Stimulated activated CD4-positive, alpha-beta T cell treated with anti-CD3 and anti-CD28 coated beads, TNF-alpha, amount 100 ng/mL, for 24 hours (primary cell): ENCODE results near the gene FBXO2.
A peak's percentile ranks its signal among the peaks of the same experiment; 100 is the strongest.

Experiments
- DNase-seq, 3 experiments: peaks; one replicate each; pipeline ENCODE4 v3.0.0-alpha.2; 2020; ENCODE audit warnings: low read depth in 3 of 3

The FBXO2 gene

DNA sequence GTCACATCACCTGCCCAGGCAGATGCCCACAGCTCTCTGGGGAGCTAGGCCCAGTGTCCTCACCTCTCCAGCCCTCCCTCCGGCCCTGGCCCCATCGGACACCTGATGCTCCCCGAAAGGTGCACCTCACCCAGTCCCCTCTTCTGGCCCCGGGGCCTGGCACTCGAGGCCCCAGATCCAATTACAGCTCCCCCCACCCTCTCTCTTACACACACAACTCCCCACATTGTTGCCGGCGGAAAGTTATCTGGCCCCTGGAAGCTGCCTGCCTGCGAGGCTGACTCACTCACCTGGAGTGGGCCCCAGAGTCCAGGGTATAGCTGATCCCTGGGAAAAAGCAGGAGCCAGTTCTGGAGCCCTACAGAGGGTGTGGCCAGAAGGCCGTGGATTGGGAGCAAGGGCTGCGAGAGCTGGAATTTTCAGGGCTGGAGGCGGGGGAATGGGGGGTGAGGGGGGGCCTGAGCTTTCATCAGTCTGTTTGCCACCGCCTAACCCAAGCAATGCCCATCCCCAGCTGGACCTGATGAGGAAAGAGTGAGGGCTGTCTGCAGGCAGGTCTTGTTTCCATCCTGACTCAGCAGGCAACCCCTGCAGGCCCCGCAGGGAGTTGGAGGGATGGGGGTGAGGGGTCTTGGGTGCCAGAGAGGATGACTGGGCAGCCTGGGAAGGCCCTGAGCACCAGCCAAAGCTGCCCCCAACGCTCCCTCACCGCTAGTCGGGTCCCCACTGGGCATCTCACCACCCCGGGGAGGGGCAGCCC is 948 bp downstream of the FBXO2 start:
- DNase-seq, result no peak

DNA sequence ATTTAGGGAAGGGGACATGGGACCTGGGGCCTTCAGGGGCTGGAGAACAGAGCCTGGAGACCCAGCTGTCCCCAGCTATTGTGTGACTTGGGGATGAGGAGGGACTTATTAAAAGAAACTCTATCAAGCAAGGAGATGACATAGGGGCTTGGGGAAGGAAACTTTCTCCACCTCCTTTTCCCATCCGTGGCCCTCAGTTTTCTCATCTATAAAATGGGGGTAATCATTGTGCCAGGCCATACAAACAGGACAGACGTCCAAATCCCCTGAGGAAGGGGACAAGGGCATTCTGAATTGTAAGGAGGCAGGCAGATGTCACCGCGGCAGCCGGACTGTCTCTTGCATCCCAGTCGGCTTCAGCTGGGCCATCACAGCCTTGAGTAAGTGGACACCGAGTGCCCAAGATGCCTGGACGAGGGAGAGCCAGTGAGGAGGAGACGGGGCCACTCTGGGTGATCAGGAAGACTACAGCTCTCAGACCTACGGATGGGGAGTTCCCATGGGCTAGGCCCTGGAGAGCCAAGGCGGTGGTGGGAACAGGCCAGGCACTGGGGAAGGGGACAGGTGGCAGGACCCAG is 1.9 kb downstream of the FBXO2 start:
- no peak for DNase-seq

DNA sequence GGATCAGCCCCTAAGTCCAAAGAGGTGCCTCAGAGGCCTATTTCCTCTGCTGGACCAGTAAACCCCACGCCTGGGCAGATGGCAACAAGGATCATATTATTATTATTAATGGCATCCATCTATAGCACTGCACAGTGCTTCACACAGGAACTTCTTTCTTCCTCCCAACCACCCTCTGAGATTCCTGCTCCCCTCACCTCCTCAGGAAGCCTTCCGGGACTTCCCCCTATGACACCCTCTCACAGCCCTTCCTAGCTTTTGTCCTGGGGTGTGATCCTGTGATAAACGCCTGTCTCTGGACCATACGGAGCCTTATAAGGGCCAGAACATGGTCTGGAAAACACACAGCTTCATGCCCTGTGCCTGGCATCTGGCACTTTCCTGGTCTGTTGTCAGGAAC is 3.2 kb downstream of the FBXO2 start:
- no peak for DNase-seq

DNA sequence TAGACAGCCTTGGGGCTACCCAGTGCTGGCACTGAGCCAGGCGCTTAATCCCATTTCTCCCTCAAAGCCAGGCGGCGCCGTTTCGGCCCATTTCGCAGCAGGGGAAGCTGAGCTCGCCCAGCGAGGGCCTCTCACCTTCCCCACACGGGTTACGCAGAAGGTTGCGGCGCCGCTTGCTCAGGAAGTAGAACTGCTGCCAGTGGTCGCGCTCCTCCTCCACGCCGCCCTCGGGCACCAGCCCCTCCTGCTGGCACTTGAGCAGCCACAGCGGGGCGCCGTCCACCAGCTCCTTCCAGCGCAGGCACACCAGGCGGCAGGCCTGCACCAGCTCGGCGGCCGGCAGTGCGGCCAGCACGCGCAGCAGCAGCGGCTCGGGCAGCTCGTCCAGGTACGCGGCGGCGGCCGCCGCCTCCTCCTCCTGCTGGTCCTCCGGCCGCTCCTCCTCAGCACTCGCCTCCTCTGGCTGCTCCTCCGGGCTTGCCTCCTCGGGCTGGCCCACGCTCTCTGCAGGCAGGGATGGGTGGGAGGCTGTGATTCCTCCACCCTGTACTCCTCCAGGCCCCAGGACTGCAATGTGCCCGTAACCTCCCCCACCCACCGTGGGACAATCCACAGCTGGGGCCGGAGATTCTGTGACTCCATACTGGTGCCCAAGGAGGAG is 3.8 kb downstream of the FBXO2 start:
- peak; percentile 55 to 79 (median 56) for DNase-seq

DNA sequence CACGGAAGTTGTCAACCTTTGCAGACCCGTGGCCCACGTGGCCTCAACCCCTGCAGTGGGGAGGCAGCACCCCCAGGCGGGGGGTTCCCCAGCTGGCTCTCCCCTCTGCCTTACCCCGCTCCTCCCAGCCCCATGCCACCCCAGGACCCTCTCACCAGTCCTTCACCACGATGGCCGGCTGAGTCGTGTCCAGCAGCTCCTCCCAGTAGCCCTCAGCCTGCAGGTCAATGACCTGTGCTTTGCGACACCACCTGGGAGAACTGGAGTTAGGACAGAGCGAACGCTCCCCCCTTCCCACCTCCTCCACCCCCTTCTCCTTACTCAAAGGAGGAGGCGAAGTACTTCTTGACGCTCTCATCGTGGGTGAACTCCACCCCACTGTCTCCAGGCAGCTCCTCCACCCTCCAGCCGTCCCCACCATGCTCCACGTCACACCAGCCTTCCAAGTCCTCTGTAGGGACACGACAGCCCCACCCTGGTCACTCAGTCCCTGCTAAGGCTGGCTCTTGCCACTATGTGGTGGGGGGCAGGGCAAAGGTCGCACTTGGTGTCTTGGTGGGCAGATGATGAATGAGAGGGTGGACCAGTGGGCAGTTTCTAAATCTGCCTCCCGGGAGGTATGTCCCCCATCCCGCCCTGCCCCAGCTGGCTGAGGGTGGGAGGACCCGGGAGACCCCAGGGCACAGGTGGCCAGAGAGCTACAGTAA is 4.5 kb downstream of the FBXO2 start:
- no peak for DNase-seq

DNA sequence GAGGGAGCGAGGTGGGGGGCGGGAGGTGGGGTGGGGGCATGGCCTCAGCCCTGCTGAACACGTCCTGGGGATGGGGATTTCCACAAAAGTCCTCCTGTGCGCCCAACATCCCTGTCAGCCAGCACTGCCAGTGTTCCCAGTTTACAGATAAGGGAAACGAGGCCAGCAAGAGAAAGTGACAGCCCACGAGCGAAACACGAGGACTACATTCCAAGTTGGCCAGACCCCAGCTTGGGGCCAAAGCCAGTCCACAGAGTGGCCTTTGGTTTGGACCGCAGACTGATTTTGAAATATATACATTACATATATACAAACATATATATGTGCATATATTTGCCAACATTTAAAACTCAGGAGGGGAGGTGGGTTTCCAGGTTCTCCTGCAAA is 5.0 kb downstream of the FBXO2 start:
- DNase-seq, result no peak

DNA sequence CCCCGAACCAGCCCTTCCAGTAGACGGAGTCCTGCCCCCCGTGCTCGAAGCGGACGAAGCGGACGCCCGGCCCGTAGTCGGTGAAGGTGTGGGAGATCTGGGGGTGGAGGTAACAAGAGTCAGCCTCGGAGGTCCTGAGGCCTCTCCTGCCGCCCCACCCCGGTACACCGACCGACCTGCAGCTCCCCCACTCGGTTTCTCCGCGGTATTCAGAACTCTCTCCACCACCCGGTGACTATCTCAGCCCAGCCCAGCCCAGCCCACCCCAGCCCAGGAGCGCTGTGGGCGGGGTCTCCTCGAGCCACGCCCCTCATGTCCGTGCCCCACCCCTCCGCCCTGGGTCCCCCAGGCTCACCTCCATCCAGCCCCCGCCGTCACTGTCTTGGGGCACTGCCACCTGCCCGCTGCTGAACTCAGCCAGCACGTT is 5.5 kb downstream of the FBXO2 start:
- DNase-seq, result peak in 1 of 3 experiments; percentile 45

DNA sequence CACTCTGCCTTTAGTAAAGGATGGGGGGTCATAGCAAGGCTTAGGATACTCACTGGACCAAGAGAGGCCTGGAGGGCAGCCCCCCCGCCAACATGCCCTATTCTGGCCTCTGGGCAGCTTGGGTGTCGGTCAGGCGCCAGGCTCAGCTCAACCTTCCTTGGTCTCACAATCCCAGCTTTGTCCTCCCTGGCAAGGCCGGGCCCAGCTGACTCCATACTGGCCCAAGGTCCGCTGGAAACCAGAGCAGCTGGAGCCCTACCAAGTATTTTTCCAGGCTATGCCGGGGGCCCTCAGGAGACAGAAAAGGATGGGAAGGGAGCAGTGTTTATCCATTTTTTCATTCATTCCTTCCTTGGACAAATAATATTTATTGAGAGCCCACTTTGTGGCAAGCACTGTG is 6.2 kb downstream of the FBXO2 start:
- no peak for DNase-seq

DNA sequence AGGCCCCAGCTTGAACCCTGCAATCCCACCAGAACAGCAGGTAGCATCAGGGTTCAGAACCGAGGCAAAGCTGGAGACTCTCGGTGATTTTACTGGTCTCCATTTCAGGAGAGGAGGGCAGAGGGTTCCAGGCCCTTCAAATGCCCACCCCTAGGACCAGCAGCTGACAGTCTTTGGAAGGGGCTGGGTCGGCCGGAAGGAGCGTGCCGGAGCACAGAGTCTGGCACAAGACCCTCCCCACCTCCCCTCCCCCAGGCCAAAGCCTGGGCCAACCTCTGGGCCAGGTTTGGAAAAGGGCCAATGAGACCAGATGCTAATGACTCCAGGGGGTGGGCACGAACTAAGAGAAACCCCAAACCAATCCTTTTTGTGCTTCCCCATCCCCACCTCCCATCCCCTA is 6.9 kb downstream of the FBXO2 start:
- DNase-seq, result no peak

DNA sequence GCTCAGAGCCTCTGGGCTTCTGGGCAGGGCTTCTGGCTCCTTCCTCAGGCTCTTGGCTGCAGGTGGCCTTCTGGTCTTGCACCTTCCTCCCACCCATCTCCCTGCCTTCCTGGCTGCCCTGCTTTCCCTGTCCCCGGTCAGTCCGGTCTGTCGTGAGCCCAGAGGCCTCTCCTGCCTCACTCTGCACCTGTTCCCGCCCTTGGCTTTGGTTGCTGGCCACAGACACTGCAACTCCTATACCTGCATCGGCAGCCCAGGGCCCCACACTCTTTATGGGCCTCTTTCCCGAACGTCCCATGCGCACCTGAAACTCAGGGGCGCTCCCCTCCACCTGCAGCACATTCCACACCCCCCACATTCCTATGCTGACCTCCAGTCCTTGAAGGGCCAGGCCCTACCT is 7.9 kb downstream of the FBXO2 start:
- no peak for DNase-seq

DNA sequence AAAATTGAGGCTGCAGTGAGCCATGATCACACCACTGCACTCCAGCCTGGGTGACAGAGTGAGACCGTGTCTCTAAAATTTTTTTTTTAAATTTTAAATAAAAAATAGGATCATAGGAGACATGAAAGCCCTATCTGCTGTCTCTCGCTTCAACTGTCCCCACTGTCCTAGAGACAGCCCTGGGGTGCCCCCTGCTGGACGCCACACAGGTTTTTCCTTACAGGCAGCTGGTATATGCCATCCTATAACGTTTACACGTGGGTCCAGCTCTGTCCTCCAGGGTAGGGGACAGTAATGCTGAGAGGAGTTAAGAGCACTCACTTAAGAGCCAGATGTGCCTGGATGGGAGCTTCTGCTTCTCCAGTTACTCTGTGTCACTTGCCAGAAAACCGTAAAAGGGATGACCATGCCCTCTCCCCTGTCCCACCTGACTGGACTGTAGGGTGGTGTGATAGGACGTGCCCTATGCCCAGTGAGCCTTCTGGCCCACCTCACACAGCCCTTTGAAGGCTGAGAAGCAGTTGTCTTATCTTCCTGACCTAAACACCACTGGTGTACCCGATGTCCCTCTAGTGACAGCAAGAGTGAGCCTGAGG is 8.5 kb downstream of the FBXO2 start:
- peak; percentile 65 to 82 (median 73) for DNase-seq

DNA sequence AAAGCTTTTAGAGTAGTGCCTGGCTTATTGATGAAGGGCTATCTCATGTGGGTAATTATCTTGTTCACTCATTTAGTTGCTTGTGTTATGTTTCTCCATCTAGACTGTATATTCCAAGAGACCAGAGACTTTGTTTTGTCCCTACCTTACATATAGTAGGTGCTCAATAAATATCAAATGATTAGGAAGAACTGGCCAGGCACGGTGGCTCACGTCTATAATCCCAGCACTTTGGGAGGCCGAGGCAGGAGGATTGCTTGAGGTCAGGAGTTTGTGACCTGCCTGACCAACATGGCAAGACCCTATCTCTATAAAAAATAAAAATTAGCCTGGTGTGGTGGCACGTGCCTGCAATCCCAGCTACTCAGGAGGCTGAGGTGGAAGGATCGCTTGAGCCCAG is 9.0 kb downstream of the FBXO2 start:
- no peak for DNase-seq

DNA sequence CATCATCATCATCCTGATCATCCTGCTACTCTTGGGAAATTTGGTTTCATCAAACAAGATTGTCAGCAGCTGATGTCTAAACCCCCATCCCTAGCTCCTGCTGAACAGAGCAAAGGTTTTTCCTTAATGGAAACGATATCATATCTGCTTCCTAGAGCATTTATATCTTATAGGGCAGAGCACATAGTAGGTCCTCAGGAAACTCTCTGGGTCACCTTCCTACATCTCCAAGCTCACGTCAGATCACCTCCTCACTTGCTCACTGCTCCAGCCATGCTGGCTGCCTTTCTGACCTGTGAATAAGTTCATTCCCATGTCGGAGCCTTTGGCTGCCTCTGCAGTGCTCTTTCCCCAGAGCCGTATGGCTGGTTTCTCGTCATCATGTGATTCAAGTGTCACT is 10.4 kb downstream of the FBXO2 start:
- DNase-seq, result no peak

DNA sequence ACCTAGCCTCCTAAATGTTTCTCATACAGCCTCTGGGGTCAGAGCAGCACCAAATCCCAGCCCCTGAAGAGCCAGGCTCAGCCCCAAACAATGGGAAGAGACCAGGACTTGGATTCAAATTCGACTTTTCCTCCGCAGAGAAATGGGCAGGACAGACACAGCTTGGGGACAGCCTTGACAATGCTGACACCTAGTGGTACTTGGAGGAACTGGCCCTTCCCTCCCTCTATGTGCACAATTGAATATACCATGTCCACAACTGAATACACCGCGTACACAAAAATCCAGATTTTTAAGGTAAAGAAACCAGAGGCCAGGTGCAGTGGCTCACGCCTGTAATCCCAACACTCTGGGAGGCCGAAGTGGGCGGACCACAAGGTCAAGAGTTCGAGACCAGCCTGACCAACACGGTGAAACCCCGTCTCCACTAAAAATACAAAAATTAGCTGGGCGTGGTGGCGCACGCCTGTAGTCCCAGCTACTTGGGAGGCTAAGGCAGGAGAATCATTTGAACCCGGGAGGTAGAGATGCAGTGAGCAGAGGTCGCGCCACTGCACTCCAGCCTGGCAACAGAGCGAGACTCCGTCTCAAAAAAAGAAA is 11.7 kb downstream of the FBXO2 start:
- peak; percentile 48 to 61 (median 58) for DNase-seq

DNA sequence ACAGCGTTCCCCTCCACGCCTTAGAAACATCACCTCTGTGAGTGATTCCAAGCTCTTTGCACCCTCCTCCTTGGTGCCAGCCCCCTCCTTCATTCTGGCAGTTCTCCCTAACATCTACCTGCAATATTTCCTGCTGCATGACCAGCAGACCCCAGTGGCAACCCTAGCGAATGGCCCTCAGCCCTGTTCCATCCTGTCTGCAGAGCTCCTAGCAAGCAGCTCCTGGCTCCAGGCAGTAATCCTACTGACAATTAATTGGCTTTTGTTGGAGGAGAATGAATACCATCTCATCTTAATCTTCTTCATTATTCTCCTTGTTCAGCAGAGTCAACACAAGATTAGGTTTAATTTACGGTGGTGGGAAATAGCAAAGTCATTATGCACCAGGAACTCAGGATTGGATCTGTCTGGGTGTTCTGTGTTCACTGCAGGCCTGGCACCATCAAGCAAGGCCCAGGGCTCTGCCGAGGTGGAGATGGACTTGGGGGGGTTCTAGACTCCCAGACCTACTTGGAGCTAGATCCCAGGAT is 12.4 kb downstream of the FBXO2 start:
- DNase-seq, result no peak

DNA sequence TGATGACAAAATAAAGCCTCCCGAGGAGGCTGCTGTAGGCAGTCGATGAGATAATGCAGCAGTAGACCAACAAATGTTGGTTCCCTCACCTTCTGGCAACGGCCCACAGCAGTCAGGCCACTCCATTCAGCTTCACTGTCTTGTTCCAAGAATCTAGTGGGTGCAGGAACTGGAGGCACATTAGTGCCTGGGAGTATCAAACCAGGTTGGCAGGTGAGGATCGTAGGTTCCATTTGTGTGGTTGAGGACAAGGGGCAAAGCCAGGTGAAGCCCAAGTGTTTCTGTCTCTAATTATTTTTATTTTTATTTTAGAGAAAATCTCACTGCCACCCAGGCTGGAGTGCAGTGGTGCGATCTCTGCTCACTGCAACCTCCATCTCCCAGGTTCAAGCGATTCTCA is 13.3 kb downstream of the FBXO2 start:
- DNase-seq, result no peak

DNA sequence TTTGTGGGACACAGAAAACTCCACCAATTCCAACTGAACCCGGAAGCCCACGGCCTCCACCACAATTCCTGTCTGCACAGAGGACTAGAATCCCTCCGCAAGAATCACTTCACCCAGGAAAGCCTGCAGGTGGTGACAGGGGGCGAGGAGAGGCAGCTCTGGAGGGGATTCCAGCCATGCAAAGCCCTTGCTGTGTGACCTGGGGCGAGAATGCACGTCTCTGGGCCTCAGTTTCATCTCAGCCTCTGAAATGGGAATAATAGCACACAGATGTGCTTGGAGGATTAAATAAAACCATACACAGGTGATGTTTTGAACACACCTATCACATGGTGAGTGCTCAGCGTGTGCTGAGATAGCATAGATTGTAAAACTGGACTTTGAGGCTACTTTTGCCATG is 14.1 kb downstream of the FBXO2 start:
- no peak for DNase-seq

DNA sequence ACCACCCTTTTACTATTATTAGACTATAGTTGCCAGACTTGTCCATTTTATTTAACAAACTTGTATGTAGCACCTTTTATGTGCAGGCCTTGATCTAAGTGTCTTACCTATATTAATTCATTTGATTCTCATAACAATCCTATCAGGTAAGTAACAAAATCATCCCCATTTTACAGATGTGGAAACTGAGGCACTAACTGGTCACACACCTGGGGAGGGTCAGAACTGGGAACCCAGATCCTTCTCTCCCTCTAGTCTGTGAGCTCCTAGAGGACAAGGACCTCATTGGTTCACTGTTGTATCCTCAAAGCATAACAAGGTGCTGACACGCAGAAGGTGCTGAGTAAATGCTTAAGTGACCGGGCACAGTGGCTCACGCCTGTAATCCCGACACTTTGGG is 14.9 kb downstream of the FBXO2 start:
- no peak for DNase-seq

DNA sequence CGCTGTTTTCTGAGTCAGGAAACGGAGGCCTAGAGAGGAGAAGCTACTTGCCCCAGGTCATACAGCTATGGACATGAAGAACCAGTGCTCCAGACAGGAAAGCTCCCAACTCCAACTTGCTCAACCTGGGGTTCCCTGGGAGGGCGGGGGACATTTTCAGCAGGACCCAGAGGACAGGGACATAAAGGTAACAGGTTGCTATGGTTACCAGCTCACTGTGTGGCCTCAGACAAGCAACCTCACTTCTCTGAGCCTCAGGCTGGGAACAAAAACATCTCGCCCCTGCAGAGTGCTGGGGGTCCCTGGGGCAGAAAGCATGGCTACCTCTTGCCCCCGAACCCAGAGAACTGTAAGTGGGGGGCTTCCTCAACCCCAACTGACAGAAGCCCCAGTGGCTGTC is 16.1 kb downstream of the FBXO2 start:
- no peak for DNase-seq

DNA sequence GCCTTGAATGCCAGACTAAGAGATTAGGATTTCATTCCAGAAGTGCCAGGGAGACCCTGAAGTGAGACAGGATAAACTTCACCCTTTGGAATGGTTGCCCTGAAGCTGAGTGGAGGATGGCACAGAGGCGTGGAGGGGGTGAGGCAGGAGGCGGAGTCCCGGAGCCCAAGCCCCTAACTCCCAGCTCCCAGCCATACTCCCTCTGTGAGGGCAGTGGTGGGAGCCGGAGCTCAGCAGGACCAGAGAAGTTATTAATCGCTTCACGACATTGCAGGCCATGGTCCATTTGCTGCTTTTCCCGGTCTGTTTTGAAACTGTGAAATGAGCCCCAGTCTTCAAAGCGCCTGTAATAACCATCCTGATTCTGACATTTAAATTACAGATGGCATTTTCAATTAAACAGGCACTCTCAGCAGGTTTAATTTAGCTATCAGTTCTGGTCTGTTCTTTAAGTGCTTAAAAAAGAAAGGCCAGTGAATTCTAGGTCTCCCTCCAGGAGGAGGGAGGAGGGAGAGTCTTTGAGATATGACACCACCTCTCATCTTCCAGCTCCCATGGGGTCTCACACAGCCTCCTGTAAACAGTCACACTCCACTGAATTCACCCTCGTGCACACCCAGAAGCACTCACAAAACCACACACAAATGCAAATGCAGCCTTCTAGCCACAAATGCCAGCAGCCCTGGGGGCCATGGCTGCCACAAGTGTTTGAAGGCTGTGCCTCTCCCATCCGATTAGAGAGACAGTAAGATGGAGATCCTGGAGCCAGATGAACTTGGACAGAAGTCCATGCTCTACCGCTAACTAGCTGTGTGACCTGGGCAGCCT is 19.6 kb downstream of the FBXO2 start:
- no peak for DNase-seq
